A549 (cell line): ENCODE data around the gene NME2. TPM values are rescaled to one million over a fixed set of nuclear protein-coding genes. Genes with fewer than 3 reads are reported as not detected.

Experiments
- polyA plus RNA-seq, 4 experiments: library from polyadenylated mRNA; depleted of rRNA in 3 of 4; stranded (reverse); fragments of >200 nt; fragmentation: RNase III in 1 of 4; extraction: RNeasy Plus Mini Kit Qiagen cat#74134 plus additional on column Dnase treatment in 1 of 4; gene quantifications; 2 replicates in 3 of 4; 3 replicates in 1 of 4; pipeline ENCODE4 v1.2.3, GENCODE V29; 2011 to 2017

Gene NME2
- polyA plus RNA-seq, 2 of the 4 experiments (the other 2 are of a cell fraction), result 1,425 to 1,862 TPM

Other genes with a start within 250 kb of the NME2 start
- gene SPAG9, start 45.5 kb upstream of the NME2 start, polyA plus RNA-seq (2011; rRNA removed), result 69.6 and 71.1 TPM in 2 replicates
- 60.5 to 72.2 TPM (median 69.0 TPM) in 3 replicates for gene SPAG9, start 45.5 kb upstream of the NME2 start, polyA plus RNA-seq (2017; fragmentation: RNase III; extraction: RNeasy Plus Mini Kit Qiagen cat#74134 plus additional on column Dnase treatment)
- gene NME1, start 12.9 kb upstream of the NME2 start, polyA plus RNA-seq (2011; rRNA removed), result 639 and 782 TPM in 2 replicates
- 527 to 621 TPM (median 542 TPM) in 3 replicates for gene NME1, start 12.9 kb upstream of the NME2 start, polyA plus RNA-seq (2017; fragmentation: RNase III; extraction: RNeasy Plus Mini Kit Qiagen cat#74134 plus additional on column Dnase treatment)
- gene MBTD1, start 93.6 kb downstream of the NME2 start, polyA plus RNA-seq (2011; rRNA removed), result 12.1 and 13.4 TPM in 2 replicates
- 7.5 to 8.4 TPM (median 8.1 TPM) in 3 replicates for gene MBTD1, start 93.6 kb downstream of the NME2 start, polyA plus RNA-seq (2017; fragmentation: RNase III; extraction: RNeasy Plus Mini Kit Qiagen cat#74134 plus additional on column Dnase treatment)
- gene UTP18, start 94.1 kb downstream of the NME2 start, polyA plus RNA-seq (2011; rRNA removed), result 61.9 and 96.7 TPM in 2 replicates
- gene UTP18, start 94.1 kb downstream of the NME2 start, polyA plus RNA-seq (2017; fragmentation: RNase III; extraction: RNeasy Plus Mini Kit Qiagen cat#74134 plus additional on column Dnase treatment), result 72.7 to 79.1 TPM (median 77.6 TPM) in 3 replicates